ENCODE results near the gene MTA1.

- TF ChIP-seq CTCF (IDR thresholded peaks at IDR 0.05; ENCODE audit: low read depth, low read length, missing input control) (no peak), FOXA2 (IDR thresholded peaks at IDR 0.05) (no peak)
Measured at GRCh38 chr14:105445901-105446845, 26.5 kb downstream of the MTA1 start.
